ENCODE data around the gene TNFSF9. TPM values are rescaled to one million over a fixed set of nuclear protein-coding genes. Genes with fewer than 3 reads are reported as not detected.

The TNFSF9 gene
- total and polyA plus RNA-seq, 8 donors, result 0.20 to 10.2 (median 0.40) TPM

Other genes starting within 250 kb of the TNFSF9 start
- gene ACER1, start 197.4 kb upstream of the TNFSF9 start, total RNA-seq, result not detected
- under 1 TPM in 2 of 6 donors, not detected in 4; 0.15 to 0.30 TPM for gene ACER1, start 197.4 kb upstream of the TNFSF9 start, polyA plus RNA-seq (ENCODE audit: insufficient read length in 6 of 6)
- gene CLPP, start 169.5 kb upstream of the TNFSF9 start, total RNA-seq, result 10 to 100 TPM; 69.5 to 78.4 TPM
- 10 to 100 TPM; 40.9 to 65.2 (median 54.4) TPM for gene CLPP, start 169.5 kb upstream of the TNFSF9 start, polyA plus RNA-seq (ENCODE audit: insufficient read length in 6 of 6)
- 10 to 100 TPM; 52.8 to 67.7 TPM for gene ALKBH7, start 158.2 kb upstream of the TNFSF9 start, total RNA-seq
- 10 to 100 TPM; 34.2 to 67.9 (median 48.2) TPM for gene ALKBH7, start 158.2 kb upstream of the TNFSF9 start, polyA plus RNA-seq (ENCODE audit: insufficient read length in 6 of 6)
- 1 to 10 TPM; 1.9 to 2.1 TPM for gene PSPN, start 155.1 kb upstream of the TNFSF9 start, total RNA-seq
- gene PSPN, start 155.1 kb upstream of the TNFSF9 start, polyA plus RNA-seq (ENCODE audit: insufficient read length in 6 of 6), result 1 to 10 TPM; 1.8 to 2.7 (median 2.4) TPM
- 10 to 100 TPM; 39.6 to 43.4 TPM for gene GTF2F1, start 137.9 kb upstream of the TNFSF9 start, total RNA-seq
- gene GTF2F1, start 137.9 kb upstream of the TNFSF9 start, polyA plus RNA-seq (ENCODE audit: insufficient read length in 6 of 6), result 10 to 100 TPM; 70.1 to 99.1 (median 77.9) TPM
- gene KHSRP, start 106.2 kb upstream of the TNFSF9 start, total RNA-seq, result 100 to 1,000 TPM; 173 to 203 TPM
- 100 to 1,000 TPM; 247 to 333 (median 284) TPM for gene KHSRP, start 106.2 kb upstream of the TNFSF9 start, polyA plus RNA-seq (ENCODE audit: insufficient read length in 6 of 6)
- gene SLC25A41, start 97.3 kb upstream of the TNFSF9 start, total RNA-seq, result under 1 TPM; 0.31 to 0.58 TPM
- 1 to 10 TPM in 2 of 6 donors, under 1 TPM in 4; 0.33 to 1.7 (median 0.90) TPM for gene SLC25A41, start 97.3 kb upstream of the TNFSF9 start, polyA plus RNA-seq (ENCODE audit: insufficient read length in 6 of 6)
- gene SLC25A23, start 71.2 kb upstream of the TNFSF9 start, total RNA-seq, result 100 to 1,000 TPM in 1 of 2 donors, 10 to 100 TPM in 1; 57.9 to 118 TPM
- 10 to 100 TPM; 43.1 to 57.8 (median 54.4) TPM for gene SLC25A23, start 71.2 kb upstream of the TNFSF9 start, polyA plus RNA-seq (ENCODE audit: insufficient read length in 6 of 6)
- gene CRB3, start 66.8 kb upstream of the TNFSF9 start, total RNA-seq, result 10 to 100 TPM; 38.1 to 78.8 TPM
- gene CRB3, start 66.8 kb upstream of the TNFSF9 start, polyA plus RNA-seq (ENCODE audit: insufficient read length in 6 of 6), result 10 to 100 TPM; 14.9 to 21.3 (median 17.8) TPM
- gene DENND1C, start 49.2 kb upstream of the TNFSF9 start, total RNA-seq, result 10 to 100 TPM in 1 of 2 donors, 1 to 10 TPM in 1; 6.7 to 11.8 TPM
- 10 to 100 TPM; 17.5 to 22.1 (median 19.7) TPM for gene DENND1C, start 49.2 kb upstream of the TNFSF9 start, polyA plus RNA-seq (ENCODE audit: insufficient read length in 6 of 6)
- gene TUBB4A, start 28.7 kb upstream of the TNFSF9 start, total RNA-seq, result under 1 TPM; 0.35 to 0.65 TPM
- gene TUBB4A, start 28.7 kb upstream of the TNFSF9 start, polyA plus RNA-seq (ENCODE audit: insufficient read length in 6 of 6), result 1 to 10 TPM; 3.6 to 5.9 (median 4.9) TPM
- gene CD70, start 60.1 kb downstream of the TNFSF9 start, total RNA-seq, result under 1 TPM in 1 of 2 donors, not detected in 1; 0.42 TPM
- gene CD70, start 60.1 kb downstream of the TNFSF9 start, polyA plus RNA-seq (ENCODE audit: insufficient read length in 6 of 6), result under 1 TPM in 3 of 6 donors, not detected in 3; 0.22 to 0.53 (median 0.36) TPM
- 1 to 10 TPM; 2.1 to 6.2 TPM for gene TNFSF14, start 139.1 kb downstream of the TNFSF9 start, total RNA-seq
- under 1 TPM; 0.13 to 0.95 (median 0.34) TPM for gene TNFSF14, start 139.1 kb downstream of the TNFSF9 start, polyA plus RNA-seq (ENCODE audit: insufficient read length in 6 of 6)
- 100 to 1,000 TPM; 748 to 881 TPM for gene C3, start 189.6 kb downstream of the TNFSF9 start, total RNA-seq
- 100 to 1,000 TPM in 1 of 6 donors, 10 to 100 TPM in 5; 14.2 to 103 (median 41.7) TPM for gene C3, start 189.6 kb downstream of the TNFSF9 start, polyA plus RNA-seq (ENCODE audit: insufficient read length in 6 of 6)
- 10 to 100 TPM; 64.1 to 81.7 TPM for gene GPR108, start 206.6 kb downstream of the TNFSF9 start, total RNA-seq
- 10 to 100 TPM; 51.0 to 77.7 (median 58.0) TPM for gene GPR108, start 206.6 kb downstream of the TNFSF9 start, polyA plus RNA-seq (ENCODE audit: insufficient read length in 6 of 6)
- 10 to 100 TPM; 62.3 to 75.3 TPM for gene TRIP10, start 208.7 kb downstream of the TNFSF9 start, total RNA-seq
- gene TRIP10, start 208.7 kb downstream of the TNFSF9 start, polyA plus RNA-seq (ENCODE audit: insufficient read length in 6 of 6), result 100 to 1,000 TPM in 3 of 6 donors, 10 to 100 TPM in 3; 84.9 to 120 (median 104) TPM
- gene SH2D3A, start 236.4 kb downstream of the TNFSF9 start, total RNA-seq, result 10 to 100 TPM; 24.2 to 27.6 TPM
- 1 to 10 TPM; 6.9 to 8.7 (median 7.9) TPM for gene SH2D3A, start 236.4 kb downstream of the TNFSF9 start, polyA plus RNA-seq (ENCODE audit: insufficient read length in 6 of 6)
- gene VAV1, start 241.7 kb downstream of the TNFSF9 start, total RNA-seq, result 10 to 100 TPM; 11.5 to 51.3 TPM
- 1 to 10 TPM; 2.0 to 3.1 (median 2.7) TPM for gene VAV1, start 241.7 kb downstream of the TNFSF9 start, polyA plus RNA-seq (ENCODE audit: insufficient read length in 6 of 6)

Data from left lung (tissue), 8 donors.